GM18868 (cell line): Measurements from ENCODE around the gene ZFP30.
"Not testable (repeated sequence)": the region's sequence is repeated elsewhere in the genome, so short reads cannot be mapped to it uniquely, and the experiment has no call there.

Experiments
- ATAC-seq: cut with Tn5 transposase; IDR thresholded peaks from one replicate; pipeline ENCODE4 v1.9.1; 2021; ENCODE audit warnings: mild to moderate bottlenecking, moderate library complexity; ENCODE audit not compliant: unreplicated experiment

Gene ZFP30

GRCh38 chr19:37655301-37655688 lies at the start of gene ZFP30:
Gene ZFP30, minus strand, starts transcription at chr19:37655465. Its CDS starts 7,643 bp downstream, at chr19:37647822.
- ATAC-seq, result peak; percentile 65

GRCh38 chr19:37699057-37699456 lies 43.8 kb upstream of the ZFP30 start:
- ATAC-seq, result no peak

GRCh38 chr19:37698216-37698615 lies 43.0 kb upstream of the ZFP30 start:
- ATAC-seq, result no peak

GRCh38 chr19:37695144-37695899 lies 40.1 kb upstream of the ZFP30 start:
- ATAC-seq, result no peak

- no peak for ATAC-seq
These were observed 37.8 kb upstream of the ZFP30 start for GRCh38 chr19:37692956-37693620.

- ATAC-seq, result no peak
These were observed 36.7 kb upstream of the ZFP30 start for GRCh38 chr19:37691881-37692504.

- no peak for ATAC-seq
These were observed 28.3 kb upstream of the ZFP30 start for GRCh38 chr19:37683520-37683919.

- ATAC-seq, result no peak
These were observed 14.2 kb upstream of the ZFP30 start for GRCh38 chr19:37669450-37669914.

- ATAC-seq, result not testable (repeated sequence)
These were observed 1.9 kb upstream of the ZFP30 start for GRCh38 chr19:37657157-37657556.

GRCh38 chr19:37655689-37656371 lies 565 bp upstream of the ZFP30 start:
- peak; percentile 60 for ATAC-seq

- ATAC-seq, result peak; percentile 38
These were observed 500 bp downstream of the ZFP30 start for GRCh38 chr19:37654629-37655300.

GRCh38 chr19:37654118-37654517 lies 1.1 kb downstream of the ZFP30 start:
- ATAC-seq, result no peak

- no peak for ATAC-seq
These were observed 19.9 kb downstream of the ZFP30 start for GRCh38 chr19:37635076-37636056.

GRCh38 chr19:37594982-37595382 lies 60.3 kb downstream of the ZFP30 start:
- peak; percentile 34 for ATAC-seq

- ATAC-seq, result peak; percentile 94
These were observed 60.8 kb downstream of the ZFP30 start, which contains the start of the genes ZNF540 and ZNF571 for GRCh38 chr19:37594304-37594981. Gene ZNF540, plus strand, starts transcription at chr19:37594876. Its CDS starts 3,572 bp downstream, at chr19:37598448. Gene ZNF571, minus strand, starts transcription at chr19:37594792. Its CDS starts 8,116 bp downstream, at chr19:37586676.

GRCh38 chr19:37593996-37594303 lies 61.3 kb downstream of the ZFP30 start:
- ATAC-seq, result no peak

- ATAC-seq, result no peak
These were observed 71.9 kb downstream of the ZFP30 start for GRCh38 chr19:37583340-37583739.

- ATAC-seq, result no peak
These were observed 83.1 kb downstream of the ZFP30 start for GRCh38 chr19:37572203-37572602.

- no peak for ATAC-seq
These were observed 89.9 kb downstream of the ZFP30 start for GRCh38 chr19:37565370-37565669.
